Measurements from ENCODE around the gene DENND4A.

Gene DENND4A

DNA sequence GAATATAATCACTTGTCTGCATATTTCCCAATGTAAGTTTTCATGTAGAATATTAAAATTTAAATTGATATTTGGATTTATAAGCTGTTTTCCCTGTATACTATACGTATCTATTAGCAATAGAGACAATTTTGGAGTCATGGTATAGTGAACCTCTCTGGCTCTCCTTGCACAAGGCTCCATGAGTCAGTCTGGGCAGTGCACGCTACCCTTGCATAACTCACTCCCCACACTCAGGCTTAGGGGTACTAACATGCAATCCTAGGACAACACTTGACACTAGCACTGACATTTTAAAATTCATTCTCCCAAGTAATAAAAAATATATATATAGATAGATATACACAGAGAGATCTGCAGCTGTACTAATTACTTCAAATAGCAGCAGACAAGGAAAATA, 131.2 kb downstream of the DENND4A start:
- Histone ChIP-seq H3K4me1 (ENCODE audit: control insufficient read depth, low read length) (peaks cover 49% of the 10 kb centered on the region), H3K4me2 (ENCODE audit: low read length) (no peak overlapping the region), H3K79me2 (ENCODE audit: control insufficient read depth, low read length) (no peaks in the 10 kb centered on the region), H3K27ac (ENCODE audit: low read depth, low read length) (no peak overlapping the region), H3K9me2 (replicated peaks; ENCODE audit: control insufficient read depth, low read length) (no peaks in the 10 kb centered on the region), H3K4me3 (ENCODE audit: low read length) (no peak overlapping the region), H3K36me3 (ENCODE audit: control insufficient read depth, low read length) (peaks cover 86% of the 10 kb centered on the region), H3F3A (ENCODE audit: control insufficient read depth, insufficient read depth) (peaks cover 8% of the 10 kb centered on the region; the same call in 1 of the 2 replicates), H3K27me3 (ENCODE audit: control insufficient read depth, low read length) (no peaks in the 10 kb centered on the region), H3K9me3 (ENCODE audit: control insufficient read depth, insufficient read depth, low read length) (no peaks in the 10 kb centered on the region), H4K20me1 (ENCODE audit: control insufficient read depth, insufficient read depth, low read depth, low read length) (no peaks in the 10 kb centered on the region)
- no peak for TF ChIP-seq EZH2phosphoT487 (IDR thresholded peaks at IDR 0.05; ENCODE audit: borderline replicate concordance, low read length)
- TF ChIP-seq, protein P1, sequence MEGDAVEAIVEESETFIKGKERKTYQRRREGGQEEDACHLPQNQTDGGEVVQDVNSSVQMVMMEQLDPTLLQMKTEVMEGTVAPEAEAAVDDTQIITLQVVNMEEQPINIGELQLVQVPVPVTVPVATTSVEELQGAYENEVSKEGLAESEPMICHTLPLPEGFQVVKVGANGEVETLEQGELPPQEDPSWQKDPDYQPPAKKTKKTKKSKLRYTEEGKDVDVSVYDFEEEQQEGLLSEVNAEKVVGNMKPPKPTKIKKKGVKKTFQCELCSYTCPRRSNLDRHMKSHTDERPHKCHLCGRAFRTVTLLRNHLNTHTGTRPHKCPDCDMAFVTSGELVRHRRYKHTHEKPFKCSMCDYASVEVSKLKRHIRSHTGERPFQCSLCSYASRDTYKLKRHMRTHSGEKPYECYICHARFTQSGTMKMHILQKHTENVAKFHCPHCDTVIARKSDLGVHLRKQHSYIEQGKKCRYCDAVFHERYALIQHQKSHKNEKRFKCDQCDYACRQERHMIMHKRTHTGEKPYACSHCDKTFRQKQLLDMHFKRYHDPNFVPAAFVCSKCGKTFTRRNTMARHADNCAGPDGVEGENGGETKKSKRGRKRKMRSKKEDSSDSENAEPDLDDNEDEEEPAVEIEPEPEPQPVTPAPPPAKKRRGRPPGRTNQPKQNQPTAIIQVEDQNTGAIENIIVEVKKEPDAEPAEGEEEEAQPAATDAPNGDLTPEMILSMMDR (IDR thresholded peaks at IDR 0.05; ENCODE audit: low read depth, low read length, poor library complexity, severe bottlenecking) = no peak

DNA sequence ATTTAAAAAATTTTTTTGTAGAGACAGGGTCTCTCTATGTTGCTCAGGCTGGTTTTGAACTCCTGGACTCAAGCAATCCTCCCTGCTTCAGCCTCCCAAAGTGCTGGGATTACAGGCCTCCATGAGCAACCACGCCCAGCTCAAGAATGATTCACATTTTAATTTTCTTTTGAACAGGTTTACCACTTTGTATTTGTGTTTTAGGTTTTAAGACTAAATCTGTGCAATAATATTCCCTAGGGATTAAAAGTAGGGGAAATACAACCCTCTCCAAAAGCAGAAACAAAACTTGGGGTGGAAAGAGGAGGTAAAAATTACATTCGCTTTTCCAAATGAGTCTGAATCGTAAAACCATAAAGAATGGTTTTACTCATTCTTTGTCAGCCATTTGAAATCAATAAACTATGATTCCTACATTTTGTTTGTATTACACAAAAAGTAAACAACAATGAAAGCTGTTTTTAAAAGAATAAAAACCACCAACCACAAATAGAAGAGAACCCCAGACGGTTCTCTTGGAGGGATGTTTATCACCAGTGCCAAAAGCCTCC, 132.5 kb downstream of the DENND4A start:
- Histone ChIP-seq H3K4me1 (ENCODE audit: control insufficient read depth, low read length) (peaks cover 38% of the 10 kb centered on the region), H3K27ac (ENCODE audit: low read depth, low read length) (no peak overlapping the region), H3F3A (ENCODE audit: control insufficient read depth, insufficient read depth) (peaks cover 2% of the 10 kb centered on the region; the same call in 1 of the 2 replicates)

DNA sequence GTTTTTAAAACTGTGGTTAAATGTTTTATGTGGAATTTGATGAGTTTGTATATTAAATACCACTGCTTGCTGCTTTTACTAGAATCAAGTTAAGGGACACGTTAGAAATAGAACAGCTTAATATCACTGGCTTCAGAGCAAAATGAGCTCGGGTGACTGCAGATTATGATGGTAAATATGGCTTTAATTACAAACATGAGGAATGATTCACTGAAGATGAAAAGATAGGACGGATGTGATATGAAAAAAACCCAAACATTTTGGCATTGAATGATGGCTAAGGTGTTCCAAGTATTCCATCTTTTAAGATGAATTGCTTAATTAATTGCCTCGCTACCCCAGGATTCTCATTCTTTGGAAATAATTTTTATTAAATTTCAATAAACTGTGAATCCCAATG, 136.6 kb downstream of the DENND4A start:
- H3K4me2 ChIP-seq (ENCODE audit: low read length) = no peak overlapping the region

More for the DNA sequence above, 132.5 kb downstream of the DENND4A start:
- Histone ChIP-seq H3K4me2 (ENCODE audit: low read length) (no peak overlapping the region), H3K36me3 (ENCODE audit: control insufficient read depth, low read length) (peaks cover 87% of the 10 kb centered on the region), H3K27me3 (ENCODE audit: control insufficient read depth, low read length) (no peaks in the 10 kb centered on the region), H3K4me3 (ENCODE audit: low read length) (no peak overlapping the region), H3K9me3 (ENCODE audit: control insufficient read depth, insufficient read depth, low read length) (no peaks in the 10 kb centered on the region), H3K79me2 (ENCODE audit: control insufficient read depth, low read length) (no peaks in the 10 kb centered on the region), H4K20me1 (ENCODE audit: control insufficient read depth, insufficient read depth, low read depth, low read length) (no peaks in the 10 kb centered on the region), H3K9me2 (replicated peaks; ENCODE audit: control insufficient read depth, low read length) (no peaks in the 10 kb centered on the region)
- no peak for TF ChIP-seq EZH2phosphoT487 (IDR thresholded peaks at IDR 0.05; ENCODE audit: borderline replicate concordance, low read length)

DNA sequence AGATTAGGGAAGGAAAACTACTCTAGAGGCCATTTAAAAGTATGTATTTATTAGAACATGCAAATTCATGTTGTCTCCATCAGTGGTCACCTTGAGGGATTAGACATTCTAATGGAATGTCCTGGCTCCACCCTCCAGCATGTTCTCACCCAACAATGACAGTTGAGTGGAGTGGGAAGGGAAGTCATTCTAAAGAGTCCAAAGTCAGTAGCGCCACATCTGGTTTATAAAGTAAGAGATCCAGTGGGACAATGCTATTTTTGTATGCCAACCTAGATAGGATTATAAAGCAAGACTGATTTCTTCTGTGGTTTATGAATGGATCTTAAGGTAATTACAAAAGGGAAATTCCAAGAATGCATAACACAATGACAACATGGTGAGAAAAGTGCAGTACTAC, 137.1 kb downstream of the DENND4A start:
- no peaks in the 10 kb centered on the region for H4K20me1 ChIP-seq (ENCODE audit: control insufficient read depth, insufficient read depth, low read depth, low read length)
- H3K4me3 ChIP-seq (ENCODE audit: low read length) = no peak overlapping the region
- H3K9me2 ChIP-seq (replicated peaks; ENCODE audit: control insufficient read depth, low read length) = no peaks in the 10 kb centered on the region
- peaks cover 84% of the 10 kb centered on the region for H3K36me3 ChIP-seq (ENCODE audit: control insufficient read depth, low read length)
- no peak overlapping the region for H3K4me2 ChIP-seq (ENCODE audit: low read length)
- no peaks in the 10 kb centered on the region for H3K27me3 ChIP-seq (ENCODE audit: control insufficient read depth, low read length)
- TF ChIP-seq EZH2phosphoT487 (IDR thresholded peaks at IDR 0.05; ENCODE audit: borderline replicate concordance, low read length) = no peak
- TF ChIP-seq, protein P1 (IDR thresholded peaks at IDR 0.05; ENCODE audit: low read depth, low read length, poor library complexity, severe bottlenecking) = no peak
- H3F3A ChIP-seq (ENCODE audit: control insufficient read depth, insufficient read depth) = no peaks in the 10 kb centered on the region
- no peak overlapping the region for H3K27ac ChIP-seq (ENCODE audit: low read depth, low read length)
- no peaks in the 10 kb centered on the region for H3K79me2 ChIP-seq (ENCODE audit: control insufficient read depth, low read length)
- H3K4me1 ChIP-seq (ENCODE audit: control insufficient read depth, low read length) = peaks cover 6% of the 10 kb centered on the region
- H3K9me3 ChIP-seq (ENCODE audit: control insufficient read depth, insufficient read depth, low read length) = no peaks in the 10 kb centered on the region

More for the DNA sequence above, 136.6 kb downstream of the DENND4A start:
- H3K9me2 ChIP-seq (replicated peaks; ENCODE audit: control insufficient read depth, low read length) = no peaks in the 10 kb centered on the region
- H3F3A ChIP-seq (ENCODE audit: control insufficient read depth, insufficient read depth) = no peaks in the 10 kb centered on the region
- H3K36me3 ChIP-seq (ENCODE audit: control insufficient read depth, low read length) = peaks cover 87% of the 10 kb centered on the region
- peaks cover 8% of the 10 kb centered on the region for H3K4me1 ChIP-seq (ENCODE audit: control insufficient read depth, low read length)
- H3K4me3 ChIP-seq (ENCODE audit: low read length) = no peak overlapping the region
- TF ChIP-seq, protein P1 (IDR thresholded peaks at IDR 0.05; ENCODE audit: low read depth, low read length, poor library complexity, severe bottlenecking) = no peak
- TF ChIP-seq EZH2phosphoT487 (IDR thresholded peaks at IDR 0.05; ENCODE audit: borderline replicate concordance, low read length) = no peak
- no peak overlapping the region for H3K27ac ChIP-seq (ENCODE audit: low read depth, low read length)
- no peaks in the 10 kb centered on the region for H3K79me2 ChIP-seq (ENCODE audit: control insufficient read depth, low read length)
- no peaks in the 10 kb centered on the region for H3K27me3 ChIP-seq (ENCODE audit: control insufficient read depth, low read length)
- no peaks in the 10 kb centered on the region for H4K20me1 ChIP-seq (ENCODE audit: control insufficient read depth, insufficient read depth, low read depth, low read length)
- no peaks in the 10 kb centered on the region for H3K9me3 ChIP-seq (ENCODE audit: control insufficient read depth, insufficient read depth, low read length)
